ENCODE measurements around the gene TSPAN12.

TSPAN12 gene

GRCh38 chr7:120843109-120843508 is 14.8 kb downstream of the TSPAN12 start:
- in situ Hi-C loops (cut with HindIII; ENCODE audit: low sequenced_read_pairs): no loop called here

GRCh38 chr7:120842121-120842621 is 15.8 kb downstream of the TSPAN12 start:
- in situ Hi-C loops (cut with HindIII; ENCODE audit: low sequenced_read_pairs): no loop called here

- in situ Hi-C loops (cut with HindIII; ENCODE audit: low sequenced_read_pairs): no loop called here
These were observed 16.3 kb downstream of the TSPAN12 start for GRCh38 chr7:120841608-120842007.

- in situ Hi-C loops (cut with HindIII; ENCODE audit: low sequenced_read_pairs): no loop called here
These were observed 19.7 kb downstream of the TSPAN12 start for GRCh38 chr7:120838281-120838682.

- in situ Hi-C loops (cut with HindIII; ENCODE audit: low sequenced_read_pairs): no loop called here
These were observed 20.3 kb downstream of the TSPAN12 start for GRCh38 chr7:120837599-120837998.

GRCh38 chr7:120836556-120837115 is 21.3 kb downstream of the TSPAN12 start:
- in situ Hi-C loops (cut with HindIII; ENCODE audit: low sequenced_read_pairs): no loop called here

GRCh38 chr7:120834726-120835125 is 23.2 kb downstream of the TSPAN12 start:
- in situ Hi-C loops (cut with HindIII; ENCODE audit: low sequenced_read_pairs): no loop called here

GRCh38 chr7:120833546-120833945 is 24.4 kb downstream of the TSPAN12 start:
- in situ Hi-C loops (cut with HindIII; ENCODE audit: low sequenced_read_pairs): no loop called here

GRCh38 chr7:120832803-120833202 is 25.1 kb downstream of the TSPAN12 start:
- in situ Hi-C loops (cut with HindIII; ENCODE audit: low sequenced_read_pairs): no loop called here

- in situ Hi-C loops (cut with HindIII; ENCODE audit: low sequenced_read_pairs): no loop called here
These were observed 26.7 kb downstream of the TSPAN12 start for GRCh38 chr7:120831260-120831659.

GRCh38 chr7:120829487-120829886 is 28.5 kb downstream of the TSPAN12 start:
- in situ Hi-C loops (cut with HindIII; ENCODE audit: low sequenced_read_pairs): no loop called here

- in situ Hi-C loops (cut with HindIII; ENCODE audit: low sequenced_read_pairs): no loop called here
These were observed 29.4 kb downstream of the TSPAN12 start for GRCh38 chr7:120828528-120828927.

- in situ Hi-C loops (cut with HindIII; ENCODE audit: low sequenced_read_pairs): no loop called here
These were observed 30.4 kb downstream of the TSPAN12 start for GRCh38 chr7:120827371-120828118.

GRCh38 chr7:120825576-120825975 is 32.4 kb downstream of the TSPAN12 start:
- in situ Hi-C loops (cut with HindIII; ENCODE audit: low sequenced_read_pairs): no loop called here

GRCh38 chr7:120825152-120825551 is 32.8 kb downstream of the TSPAN12 start:
- in situ Hi-C loops (cut with HindIII; ENCODE audit: low sequenced_read_pairs): no loop called here

- in situ Hi-C loops (cut with HindIII; ENCODE audit: low sequenced_read_pairs): no loop called here
These were observed 38.1 kb downstream of the TSPAN12 start for GRCh38 chr7:120819861-120820260.

- in situ Hi-C loops (cut with HindIII; ENCODE audit: low sequenced_read_pairs): no loop called here
These were observed 40.1 kb downstream of the TSPAN12 start for GRCh38 chr7:120817851-120818250.

- in situ Hi-C loops (cut with HindIII; ENCODE audit: low sequenced_read_pairs): no loop called here
These were observed 43.5 kb downstream of the TSPAN12 start for GRCh38 chr7:120814253-120814939.

- in situ Hi-C loops (cut with HindIII; ENCODE audit: low sequenced_read_pairs): no loop called here
These were observed 44.2 kb downstream of the TSPAN12 start for GRCh38 chr7:120813546-120814252.

- in situ Hi-C loops (cut with HindIII; ENCODE audit: low sequenced_read_pairs): no loop called here
These were observed 44.9 kb downstream of the TSPAN12 start for GRCh38 chr7:120813089-120813488.

- in situ Hi-C loops (cut with HindIII; ENCODE audit: low sequenced_read_pairs): no loop called here
These were observed 48.7 kb downstream of the TSPAN12 start for GRCh38 chr7:120809260-120809659.

All from DLD1 (cell line).